Motor neuron (in vitro differentiated cells): ENCODE results near the gene FBXO8. TPM values are rescaled to one million over a fixed set of nuclear protein-coding genes. Genes with fewer than 3 reads are reported as not detected.
A peak's percentile ranks its signal among the peaks of the same experiment; 100 is the strongest.

ENCODE experiments used
- ATAC-seq, 8 experiments: fragments of 200-7000 bp; cut with Tn5 transposase; replicated peaks in 6 of 8; 2 replicates each; pipeline ENCODE4 v1.8.0; 2021; ENCODE audit warnings: mild to moderate bottlenecking in 8 of 8, moderate library complexity in 8 of 8
- H3K27ac ChIP-seq, 2 donors: fragments of 250-450 bp; sonication (Bioruptor Pico); 2 replicates each; pipeline ENCODE4 v1.9.0; 2021; ENCODE audit warnings: antibody characterized with exemption in 2 of 2, mild to moderate bottlenecking in 2 of 2, moderate library complexity in 1 of 2
- H3K4me1 ChIP-seq, 2 donors: fragments of 250-450 bp; sonication (Bioruptor Pico); replicated peaks in 1 of 2; 2 replicates each; pipeline ENCODE4 v1.6.1; 2021; ENCODE audit warnings: antibody characterized with exemption in 2 of 2, mild to moderate bottlenecking in 2 of 2, moderate library complexity in 1 of 2
- H3K4me3 ChIP-seq, 5 donors: fragments of 250-450 bp; sonication (Bioruptor Pico); 2 replicates each; pipeline ENCODE4 v1.9.0; 2021; ENCODE audit warnings: antibody characterized with exemption in 5 of 5, mild to moderate bottlenecking in 5 of 5, moderate library complexity in 4 of 5
- WGBS, 10 experiments: fragments of 450-650 bp; shearing (Covaris generic); methylation state at CpG; one replicate each; pipeline ENCODE4 v1.0.0; 2022; 5-methylcytosine and 5-hydroxymethylcytosine counted together
- in situ Hi-C, 9 experiments: fragments of 400-800 bp; cut with MboI; loops; one replicate each; pipeline ENCODE4 v1.15.0; 2021; ENCODE audit warnings: low sequenced_read_pairs in 9 of 9, low pct_unique_long_range_greater_than_20kb in 2 of 9; ENCODE audit not compliant: unreplicated experiment in 9 of 9
- total RNA-seq, 8 experiments: library from RNA; unstranded; fragments of 300-600 nt; gene quantifications; 2 replicates each; pipeline versions ENCODE4 v1.2.3 to v1.2.4, GENCODE V29; 2022

FBXO8 gene
- total RNA-seq, 8 experiments from 2014 or later, result 12.8 to 40.3 (median 24.3) TPM

DNA sequence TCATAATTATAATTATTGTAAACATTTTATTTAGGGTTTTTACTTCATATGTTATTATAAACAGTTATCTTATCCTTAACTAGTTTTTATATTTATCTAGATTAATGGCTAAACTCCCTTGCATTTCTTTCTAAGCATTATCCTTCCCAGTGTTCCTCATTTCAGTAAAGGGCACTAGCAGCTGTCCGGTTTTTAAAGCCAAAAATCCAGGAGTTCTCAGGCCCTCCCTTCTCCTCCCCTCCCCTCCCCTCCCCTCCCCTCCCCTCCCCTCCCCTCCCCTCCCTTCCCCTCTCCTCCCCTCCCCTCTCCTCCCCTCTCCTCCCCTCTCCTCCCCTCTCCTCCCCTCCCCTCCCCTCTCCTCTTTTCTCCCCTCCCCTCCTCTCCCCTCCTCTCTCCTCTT is 58.9 kb downstream of the FBXO8 start:
- in situ Hi-C loops, result loop anchor here in 3 of 9 experiments (25.0 kb wide), 1 partner anchor 687 kb away; the partner anchor contains the start of gene HAND2 (in 3 of the 3)

DNA sequence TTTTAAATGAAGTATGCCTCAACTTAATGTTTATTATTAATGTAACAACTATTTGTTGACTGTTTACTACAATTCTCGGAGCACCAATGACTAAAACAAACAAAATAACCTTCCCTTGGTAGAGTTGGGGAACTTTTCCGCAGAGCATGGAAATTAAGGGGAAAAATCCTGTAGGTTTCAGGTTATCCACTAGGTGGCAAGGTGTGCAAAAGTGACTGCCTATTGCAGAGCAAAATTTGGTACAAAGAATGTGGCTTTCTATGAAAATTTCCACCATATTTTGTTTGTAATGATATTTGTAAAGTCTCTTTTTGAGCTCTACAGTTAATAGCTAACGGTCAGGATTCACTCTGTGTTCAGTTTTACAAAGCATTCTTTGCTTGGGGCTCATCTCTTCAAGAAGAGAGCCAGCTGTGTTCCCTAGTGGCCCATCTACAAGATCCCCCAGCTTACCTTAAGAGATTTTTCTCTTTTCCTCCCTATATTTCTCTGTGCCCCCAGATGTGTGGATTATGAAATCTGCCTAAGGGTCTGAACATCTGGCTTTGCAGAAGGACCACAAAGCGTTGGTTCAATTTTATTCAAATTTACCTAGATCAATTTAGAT is 61.1 kb downstream of the FBXO8 start:
- no peak overlapping the region for H3K4me3 ChIP-seq
- WGBS, 10 experiments, result 8 to 59% (median 38%) methylated on average over 1 to 4 of the region's 4 CpGs; no CpG with 5 or more reads in 1 of the 10 experiments
- in situ Hi-C loops, result loop anchor here in 3 of 9 experiments (25.0 kb wide), 1 partner anchor 685 kb away; the partner anchor contains the start of gene HAND2 (in 3 of the 3)
- peaks cover 6 to 7% of the 10 kb centered on the region in 2 donors for H3K4me1 ChIP-seq
- ATAC-seq, result peak in 2 of 8 experiments; percentile 44 to 54
- H3K27ac ChIP-seq, result no peak overlapping the region

More for the DNA sequence above, 58.9 kb downstream of the FBXO8 start:
- WGBS, 10 experiments, result 67 to 100% (median 93%) methylated on average over 1 of the region's 1 CpG; no CpG with 5 or more reads in 6 of the 10 experiments
- Histone ChIP-seq H3K27ac (no peak overlapping the region), H3K4me1 (no peaks in the 10 kb centered on the region), H3K4me3 (no peak overlapping the region)
- ATAC-seq, result no peak

DNA sequence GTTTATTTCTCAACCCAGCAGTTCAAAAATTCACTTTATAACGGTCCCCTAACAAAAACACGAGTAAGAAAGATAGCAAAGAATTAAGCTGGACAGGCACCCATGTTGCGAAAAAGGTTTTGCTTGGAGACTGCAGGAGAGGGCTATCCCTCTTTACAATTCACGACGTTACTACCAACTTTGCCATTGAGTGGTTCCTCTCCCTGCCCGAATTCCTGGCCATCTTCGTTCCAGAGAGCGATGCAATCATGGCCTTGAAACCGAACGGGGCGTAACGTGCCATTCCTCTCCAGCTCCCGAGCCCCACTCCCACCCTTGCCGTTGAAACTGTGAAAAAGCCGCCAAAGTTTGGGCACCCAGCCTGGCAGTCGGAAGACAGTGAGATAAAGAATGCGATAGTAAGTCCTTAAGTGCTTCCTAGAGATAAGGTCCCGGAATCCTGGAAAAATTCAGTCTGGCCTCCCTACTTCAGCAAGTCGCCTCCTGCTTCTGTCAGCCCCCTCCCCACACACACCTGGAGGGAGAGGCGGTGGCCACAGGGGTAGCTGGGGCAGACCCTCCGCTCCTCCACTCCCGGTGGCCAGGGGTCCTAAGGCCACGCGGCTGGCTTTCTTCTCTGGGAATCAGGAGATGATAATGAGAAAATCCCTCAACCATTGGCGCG is 65.2 kb downstream of the FBXO8 start:
- Histone ChIP-seq H3K4me3 (no peak overlapping the region), H3K27ac (no peak overlapping the region), H3K4me1 (peaks cover 8 to 15% of the 10 kb centered on the region in 2 donors)
- ATAC-seq, result peak in 1 of 8 experiments; percentile 8
- in situ Hi-C loops, result loop anchor here in 3 of 9 experiments (25.0 kb wide), 1 partner anchor 681 kb away; the partner anchor contains the start of gene HAND2 (in 3 of the 3)
- WGBS, 10 experiments, result 0 to 100% (median 23%) methylated on average over 2 to 10 of the region's 26 CpGs; no CpG with 5 or more reads in 2 of the 10 experiments

DNA sequence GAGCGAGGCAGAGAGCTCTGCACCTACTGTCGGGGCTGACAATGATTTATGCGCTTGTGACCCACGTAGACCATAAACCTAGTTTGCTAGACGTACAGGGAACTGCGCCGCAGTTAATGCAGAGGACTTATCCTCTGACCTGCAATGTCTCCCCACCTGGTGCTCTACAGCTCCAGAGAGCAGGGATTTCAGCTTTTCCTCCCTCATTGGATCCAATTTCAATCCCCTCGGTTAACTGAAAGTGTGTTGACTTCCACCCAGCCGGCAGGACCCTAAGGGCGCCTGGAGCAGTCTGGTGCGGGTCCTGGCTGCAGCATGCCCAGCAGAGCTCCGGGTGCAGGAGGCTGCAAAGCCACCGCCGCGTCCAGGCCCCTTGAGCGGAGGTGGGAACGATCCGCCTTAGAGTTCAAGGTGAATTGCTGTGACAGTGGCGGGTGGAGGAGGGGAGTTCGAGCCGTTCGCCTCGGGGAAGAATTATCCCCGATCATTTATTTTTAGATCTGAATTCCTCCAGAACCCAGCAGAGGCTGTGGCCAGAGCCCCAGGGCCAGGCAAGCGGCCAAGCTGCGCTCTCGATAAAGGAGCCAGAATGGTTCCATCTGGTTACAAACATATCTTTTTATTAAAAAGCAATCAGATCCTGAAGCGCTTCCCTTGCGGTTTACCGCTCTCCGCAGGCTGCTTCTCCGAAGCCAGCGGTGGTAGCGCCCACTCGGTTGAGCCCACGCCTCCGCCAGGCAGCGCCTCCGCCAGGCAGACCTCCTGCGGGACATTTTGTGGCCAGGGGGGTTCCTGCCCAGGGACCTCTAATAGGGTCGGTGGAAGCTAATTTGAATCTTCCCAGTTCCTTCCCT is 66.0 kb downstream of the FBXO8 start:
- Histone ChIP-seq H3K27ac (no peak overlapping the region), H3K4me3 (peak overlapping the region in 1 of 5 donors; percentile 7), H3K4me1 (peaks cover 8 to 15% of the 10 kb centered on the region in 2 donors)
- 0 to 20% (median 4%) methylated on average over 1 to 19 of the region's 41 CpGs; no CpG with 5 or more reads in 1 of the 10 experiments for WGBS, 10 experiments
- in situ Hi-C loops, result loop anchor here in 3 of 9 experiments (25.0 kb wide), 1 partner anchor 680 kb away; the partner anchor contains the start of gene HAND2 (in 3 of the 3)
- peak; percentile 44 to 82 (median 54) for ATAC-seq

DNA sequence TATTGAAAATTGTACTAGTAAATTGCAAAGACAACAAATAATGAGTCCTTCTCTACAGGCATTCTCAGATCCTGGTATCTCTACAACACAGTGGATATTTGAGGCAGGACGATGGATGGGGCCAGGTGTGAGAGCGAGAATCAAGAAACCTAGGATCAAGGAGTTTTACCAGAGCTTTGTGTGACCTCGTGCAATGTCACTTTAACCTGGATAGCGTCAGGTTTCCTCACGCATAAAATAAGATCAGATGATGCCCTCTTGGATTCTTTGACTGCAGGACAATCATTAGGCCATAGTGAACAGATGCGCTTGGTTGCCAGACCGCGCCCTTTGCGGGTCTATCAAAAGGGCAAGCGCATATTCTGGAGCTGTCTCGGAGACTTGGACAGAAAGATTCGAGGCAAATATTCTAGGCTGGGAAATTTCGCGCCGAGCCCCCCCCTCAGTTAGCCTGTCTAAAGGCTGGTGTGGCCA is 66.6 kb downstream of the FBXO8 start:
- H3K4me1 ChIP-seq, result peaks cover 8 to 15% of the 10 kb centered on the region in 2 donors
- no peak overlapping the region for H3K27ac ChIP-seq
- in situ Hi-C loops, result loop anchor here in 3 of 9 experiments (25.0 kb wide), 1 partner anchor 680 kb away; the partner anchor contains the start of gene HAND2 (in 3 of the 3)
- WGBS, 10 experiments, result 2 to 80% (median 16%) methylated on average over 1 to 12 of the region's 15 CpGs; no CpG with 5 or more reads in 2 of the 10 experiments
- ATAC-seq, result peak in 2 of 8 experiments; percentile 19 to 20
- H3K4me3 ChIP-seq, result no peak overlapping the region

DNA sequence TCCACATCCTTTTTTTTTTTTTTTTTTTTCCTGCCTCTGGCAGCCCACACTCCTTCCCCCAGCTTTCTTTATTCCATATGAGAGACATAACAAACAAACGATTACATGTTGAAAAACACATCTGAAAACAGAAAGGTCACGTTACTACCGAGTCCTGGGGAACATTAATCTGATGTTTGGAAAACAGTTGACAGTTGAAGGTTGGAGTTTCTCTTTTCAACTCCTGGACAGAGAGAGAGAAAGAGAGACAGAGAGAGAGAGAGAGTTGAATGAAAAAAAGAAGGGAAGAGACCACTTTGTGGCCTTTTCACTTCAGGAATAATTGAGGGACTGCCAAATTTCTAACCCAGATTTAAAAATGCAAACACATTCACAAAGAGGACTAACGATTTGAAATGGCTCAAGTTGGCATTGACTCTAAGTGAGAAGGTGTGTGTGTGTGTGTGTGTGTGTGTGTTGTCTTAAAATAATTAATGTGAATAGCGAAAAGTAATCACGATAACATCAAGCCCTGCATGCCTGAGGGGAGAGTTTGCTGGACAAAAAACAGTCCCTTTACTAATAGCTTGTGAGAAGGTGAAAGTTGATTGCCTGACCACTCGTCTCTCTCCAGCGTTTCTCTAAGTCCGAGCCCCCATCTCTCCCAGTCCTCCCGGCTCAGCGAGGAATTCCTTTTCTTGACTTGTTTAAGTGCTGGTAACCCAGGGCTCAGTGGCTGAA is 67.3 kb downstream of the FBXO8 start:
- H3K4me3 ChIP-seq, result no peak overlapping the region
- in situ Hi-C loops, result loop anchor here in 3 of 9 experiments (25.0 kb wide), 1 partner anchor 679 kb away; the partner anchor contains the start of gene HAND2 (in 3 of the 3)
- H3K4me1 ChIP-seq, result peaks cover 8 to 15% of the 10 kb centered on the region in 2 donors
- no peak overlapping the region for H3K27ac ChIP-seq
- peak in 1 of 8 experiments; percentile 11 for ATAC-seq
- WGBS, 10 experiments, result 0 to 74% (median 7%) methylated on average over 3 to 9 of the region's 11 CpGs

DNA sequence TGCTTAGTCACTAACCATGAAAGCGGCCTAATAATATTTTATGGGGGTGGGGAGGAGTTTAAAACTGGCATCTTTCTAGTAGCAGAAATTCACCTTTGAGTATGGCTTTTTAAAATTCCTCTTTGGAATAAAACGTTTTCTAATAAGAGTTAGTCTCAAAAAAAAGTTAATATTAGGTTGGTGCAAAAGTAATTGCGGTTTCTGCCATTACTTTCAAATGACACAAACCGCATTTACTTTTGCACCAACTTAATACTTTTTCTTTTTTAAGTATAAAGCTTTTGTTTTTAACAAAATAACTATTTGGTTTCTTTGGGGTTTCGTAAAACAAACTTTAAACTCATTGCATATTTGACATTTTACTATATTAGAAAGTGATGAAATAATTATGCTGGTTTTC is 68.4 kb downstream of the FBXO8 start:
- WGBS, 10 experiments, result 0 to 63% (median 11%) methylated on average over 3 to 5 of the region's 5 CpGs
- in situ Hi-C loops, result loop anchor here in 3 of 9 experiments (25.0 kb wide), 1 partner anchor 678 kb away; the partner anchor contains the start of gene HAND2 (in 3 of the 3)
- Histone ChIP-seq H3K4me3 (no peak overlapping the region), H3K27ac (no peak overlapping the region), H3K4me1 (peaks cover 8 to 15% of the 10 kb centered on the region in 2 donors)
- no peak for ATAC-seq

DNA sequence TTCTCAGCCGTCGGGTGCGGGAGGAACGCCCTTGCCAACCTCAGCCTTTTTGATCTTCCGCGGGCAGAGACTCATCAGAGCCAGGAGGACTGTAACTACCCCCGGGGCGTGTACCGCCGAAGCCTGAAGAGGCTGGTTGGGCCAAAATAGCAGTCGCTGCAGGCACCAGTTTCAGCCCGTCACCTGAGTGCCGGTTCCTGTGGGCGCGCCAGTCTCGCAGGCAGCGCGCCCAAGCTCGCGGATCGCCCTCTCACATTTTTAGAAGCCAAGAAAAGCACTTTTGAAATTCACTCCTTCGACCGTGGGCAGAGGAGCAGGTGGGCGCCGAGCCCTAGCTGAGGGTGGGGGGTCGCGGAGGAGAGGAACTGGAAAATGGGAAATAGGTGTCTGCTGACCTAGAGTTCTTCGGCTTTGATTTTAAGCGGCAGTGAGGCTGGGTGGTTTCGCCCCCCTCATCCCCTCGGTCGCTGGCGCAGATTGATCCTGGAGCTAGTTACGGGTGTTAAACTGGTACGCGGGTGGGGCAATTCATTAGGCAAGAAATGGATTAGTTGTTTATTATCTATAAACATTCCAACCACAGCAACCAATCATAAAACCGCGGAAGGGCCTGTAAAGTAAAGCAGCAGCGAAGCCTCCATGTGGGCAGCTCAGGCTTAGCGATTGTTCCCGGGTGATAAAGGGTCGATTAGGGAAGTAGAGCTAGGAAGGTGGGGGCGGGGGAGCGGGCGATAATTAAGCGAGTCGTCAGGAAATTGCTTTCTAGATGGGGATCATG is 69.2 kb downstream of the FBXO8 start:
- no peak overlapping the region for H3K4me3 ChIP-seq
- no peak overlapping the region for H3K27ac ChIP-seq
- peaks cover 8 to 15% of the 10 kb centered on the region in 2 donors for H3K4me1 ChIP-seq
- no peak for ATAC-seq
- WGBS, 10 experiments, result 3 to 54% (median 8%) methylated on average over 6 to 24 of the region's 47 CpGs; no CpG with 5 or more reads in 4 of the 10 experiments
- in situ Hi-C loops, result loop anchor here in 3 of 9 experiments (25.0 kb wide), 1 partner anchor 677 kb away; the partner anchor contains the start of gene HAND2 (in 3 of the 3)

DNA sequence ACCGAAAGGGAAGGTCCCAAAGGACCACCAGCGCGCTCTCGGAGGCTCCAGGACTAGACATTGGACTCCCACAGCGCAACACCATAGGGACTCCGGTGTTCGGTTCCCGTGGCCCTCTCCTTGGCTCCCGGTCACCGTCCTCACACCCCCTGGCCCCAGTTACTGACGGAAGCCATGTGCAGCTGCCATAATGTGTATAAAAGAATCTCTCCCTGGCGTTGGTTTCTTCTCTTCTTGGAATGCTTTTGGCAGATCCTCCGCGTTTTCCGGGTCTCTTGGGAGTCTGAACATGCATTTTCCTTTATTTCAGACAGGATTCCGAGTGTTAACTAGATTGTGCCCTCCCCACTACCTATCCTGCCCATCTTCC is 69.8 kb downstream of the FBXO8 start:
- in situ Hi-C loops, result loop anchor here in 3 of 9 experiments (25.0 kb wide), 1 partner anchor 676 kb away; the partner anchor contains the start of gene HAND2 (in 3 of the 3)
- ATAC-seq, result no peak
- no peak overlapping the region for H3K27ac ChIP-seq
- no peak overlapping the region for H3K4me3 ChIP-seq
- H3K4me1 ChIP-seq, result peaks cover 8 to 15% of the 10 kb centered on the region in 2 donors
- 0 to 80% (median 4%) methylated on average over 1 to 15 of the region's 16 CpGs; no CpG with 5 or more reads in 3 of the 10 experiments for WGBS, 10 experiments

DNA sequence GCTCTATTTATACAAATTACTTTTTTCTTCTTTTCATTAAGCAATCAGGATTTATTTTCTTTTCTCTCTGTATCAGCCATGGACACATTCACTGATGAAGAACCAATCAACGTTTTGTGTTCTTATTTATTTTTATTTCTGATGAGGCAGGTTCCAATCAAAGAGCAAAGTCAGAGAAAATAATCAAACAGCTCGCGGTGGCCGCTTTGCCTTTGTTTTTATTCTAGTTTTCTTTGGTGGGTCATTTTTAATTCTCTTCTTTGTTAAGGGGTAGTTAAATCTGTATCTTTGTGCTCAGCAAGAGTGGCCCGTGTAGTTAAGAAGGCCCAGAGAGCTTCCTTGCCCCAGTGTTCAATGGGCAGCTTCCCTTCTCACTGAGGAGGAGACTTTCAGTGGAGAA is 71.4 kb downstream of the FBXO8 start:
- peaks cover 0 to 6% of the 10 kb centered on the region in 2 donors for H3K4me1 ChIP-seq
- WGBS, 10 experiments, result 0 to 91% (median 9%) methylated on average over 2 to 5 of the region's 5 CpGs
- no peak overlapping the region for H3K4me3 ChIP-seq
- H3K27ac ChIP-seq, result no peak overlapping the region
- ATAC-seq, result no peak
- in situ Hi-C loops, result loop anchor here in 3 of 9 experiments (25.0 kb wide), 1 partner anchor 675 kb away; the partner anchor contains the start of gene HAND2 (in 3 of the 3)

DNA sequence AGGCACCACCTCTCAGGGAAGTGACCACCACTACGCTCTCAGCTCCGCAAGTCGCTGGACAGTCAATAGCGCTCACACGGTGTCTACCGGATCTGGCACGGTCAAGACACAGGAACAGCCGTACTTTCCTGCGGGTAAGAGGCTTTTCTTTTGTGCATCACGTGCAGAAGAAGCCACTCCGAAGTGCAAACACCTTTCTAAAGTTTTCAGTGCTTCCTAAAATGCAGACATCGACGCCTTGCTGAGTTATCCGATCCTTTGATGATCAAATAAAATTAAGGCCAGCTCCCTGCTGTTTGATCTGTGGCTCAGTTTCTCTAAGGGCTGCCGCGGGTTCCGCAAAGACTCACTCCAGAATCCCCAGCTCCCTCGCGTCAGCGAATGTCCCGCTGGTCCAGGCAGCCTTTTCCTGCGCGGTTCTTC is 71.8 kb downstream of the FBXO8 start:
- ATAC-seq, result no peak
- no peak overlapping the region for H3K4me3 ChIP-seq
- in situ Hi-C loops, result loop anchor here in 3 of 9 experiments (25.0 kb wide), 1 partner anchor 674 kb away; the partner anchor contains the start of gene HAND2 (in 3 of the 3)
- no peak overlapping the region for H3K27ac ChIP-seq
- peaks cover 0 to 4% of the 10 kb centered on the region in 2 donors for H3K4me1 ChIP-seq
- WGBS, 10 experiments, result 0 to 88% (median 8%) methylated on average over 2 to 17 of the region's 23 CpGs
